HG03066 (cell line): ENCODE results near the gene KCNIP3.

ENCODE experiments used
- ATAC-seq: cut with Tn5 transposase; IDR thresholded peaks from one replicate; pipeline ENCODE4 v1.9.1; 2021; ENCODE audit warnings: low read depth; ENCODE audit not compliant: unreplicated experiment

Gene KCNIP3

DNA sequence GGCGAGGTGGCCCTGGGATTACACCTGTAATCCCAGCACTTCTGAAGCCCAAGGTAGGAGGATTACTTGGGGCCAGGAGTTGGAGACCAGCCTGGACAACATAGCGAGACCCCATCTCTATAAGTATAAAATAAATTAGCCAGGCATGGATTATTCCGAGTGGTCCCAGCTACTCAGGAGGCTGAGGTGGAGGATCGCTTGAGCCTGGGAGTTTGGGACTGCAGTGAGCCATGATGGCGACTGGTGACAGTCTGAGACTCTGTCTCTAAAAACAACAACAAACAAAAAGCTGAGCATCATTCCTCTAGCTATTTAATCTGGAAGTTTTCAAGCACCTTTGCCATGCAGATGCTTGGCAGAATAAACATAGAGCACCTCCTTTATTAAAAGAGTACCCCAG lies 83.6 kb downstream of the KCNIP3 start:
- no peak for ATAC-seq

DNA sequence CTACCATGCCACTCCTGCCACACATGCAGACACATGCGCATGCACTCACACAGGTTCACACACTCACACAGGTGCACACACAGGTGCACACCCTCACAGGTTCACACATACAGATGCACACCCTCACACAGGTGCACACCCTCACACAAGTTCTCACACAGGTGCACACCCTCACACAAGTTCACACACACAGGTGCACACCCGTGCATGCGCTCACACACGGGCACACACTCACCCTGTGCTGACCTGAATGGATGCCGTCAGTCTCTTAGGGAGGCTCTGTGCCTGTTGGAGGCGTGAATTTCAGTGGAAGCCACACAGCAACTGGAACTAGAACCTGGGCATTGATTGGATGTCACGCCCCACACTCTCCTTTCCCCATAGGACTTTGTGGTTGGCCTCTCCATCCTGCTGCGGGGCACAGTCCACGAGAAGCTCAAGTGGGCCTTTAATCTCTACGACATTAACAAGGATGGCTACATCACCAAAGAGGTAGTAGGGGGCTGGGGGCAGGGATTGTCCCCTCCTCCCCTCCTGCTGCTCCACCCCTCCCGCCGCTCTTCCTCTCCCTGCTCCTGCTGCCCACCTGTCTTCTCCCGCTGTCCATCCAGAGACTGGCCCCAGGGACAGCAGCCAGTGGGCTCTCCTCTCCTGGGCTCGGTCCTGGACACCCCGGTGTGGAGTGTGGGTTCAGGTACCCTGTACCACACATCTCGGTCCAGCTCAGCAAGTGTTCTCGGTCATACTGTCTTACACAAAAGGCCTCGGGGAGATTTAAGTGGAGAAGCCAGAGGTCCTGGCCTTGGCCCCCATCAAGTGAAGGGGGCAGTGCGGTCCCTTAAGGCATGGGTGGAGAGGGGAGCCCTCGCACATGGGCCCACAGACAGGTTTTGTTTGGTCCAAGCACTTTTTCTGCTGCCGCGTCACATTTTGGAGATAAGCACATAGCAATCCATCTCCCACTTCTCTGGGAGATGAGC lies 84.4 kb downstream of the KCNIP3 start:
- no peak for ATAC-seq

DNA sequence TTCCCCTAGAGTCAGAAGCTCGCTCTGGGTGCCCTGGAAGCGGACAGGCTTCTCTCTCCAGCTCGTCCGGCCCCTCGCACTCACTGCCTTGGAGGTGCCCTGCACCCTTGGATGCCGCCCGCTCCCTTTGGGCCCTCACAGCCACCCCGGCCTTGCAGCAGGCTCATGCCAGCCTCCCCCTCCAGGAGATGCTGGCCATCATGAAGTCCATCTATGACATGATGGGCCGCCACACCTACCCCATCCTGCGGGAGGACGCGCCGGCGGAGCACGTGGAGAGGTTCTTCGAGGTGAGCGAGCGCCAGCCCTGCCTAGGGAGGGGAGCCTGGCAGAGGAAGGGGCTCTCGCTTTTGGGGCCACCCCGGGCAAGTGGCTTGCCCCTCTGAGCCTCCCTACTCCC lies 85.0 kb downstream of the KCNIP3 start:
- ATAC-seq = no peak

DNA sequence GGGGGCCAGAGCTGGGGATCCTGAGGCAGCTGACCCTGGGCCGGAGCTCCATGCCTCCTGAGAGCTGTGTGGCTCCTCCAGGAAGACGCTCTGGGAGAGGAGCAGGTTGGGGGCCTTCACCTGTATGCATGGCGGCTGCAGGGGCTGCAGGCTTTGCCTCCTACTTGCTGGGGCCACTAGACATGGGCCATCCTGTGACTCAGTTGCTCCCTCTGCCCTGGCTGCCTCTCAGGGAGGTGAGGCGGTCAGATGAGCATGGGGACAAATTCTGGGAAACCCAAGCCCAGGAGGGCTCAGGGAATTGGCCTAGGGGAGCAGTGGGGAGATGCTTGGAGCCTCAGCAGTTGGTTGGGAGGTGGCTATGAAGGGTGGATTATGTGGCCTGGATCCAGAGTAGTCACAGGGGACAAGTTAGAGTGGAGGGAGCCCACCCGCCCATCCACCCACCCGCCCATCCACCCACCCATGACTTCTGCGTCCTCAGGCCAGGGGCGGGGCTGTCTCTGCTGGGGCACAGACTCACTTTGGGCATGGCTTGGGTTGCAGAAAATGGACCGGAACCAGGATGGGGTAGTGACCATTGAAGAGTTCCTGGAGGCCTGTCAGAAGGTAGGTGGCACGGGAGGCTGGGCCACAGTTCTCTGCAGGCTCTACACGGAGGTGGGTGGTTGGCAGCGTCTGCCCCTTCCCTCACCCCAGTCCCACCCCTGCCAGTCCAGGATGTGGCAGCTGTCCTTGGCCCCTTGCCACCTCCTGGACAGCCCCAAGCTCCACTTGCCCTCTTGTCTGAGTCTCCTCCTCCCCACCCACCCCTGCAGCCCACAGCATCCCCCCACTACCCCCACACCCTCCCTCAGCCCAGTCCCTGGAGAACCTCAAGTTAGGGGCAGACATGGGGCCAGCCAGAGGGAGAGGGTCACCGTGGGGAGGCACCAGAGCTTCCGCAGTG lies 85.8 kb downstream of the KCNIP3 start:
- no peak for ATAC-seq

DNA sequence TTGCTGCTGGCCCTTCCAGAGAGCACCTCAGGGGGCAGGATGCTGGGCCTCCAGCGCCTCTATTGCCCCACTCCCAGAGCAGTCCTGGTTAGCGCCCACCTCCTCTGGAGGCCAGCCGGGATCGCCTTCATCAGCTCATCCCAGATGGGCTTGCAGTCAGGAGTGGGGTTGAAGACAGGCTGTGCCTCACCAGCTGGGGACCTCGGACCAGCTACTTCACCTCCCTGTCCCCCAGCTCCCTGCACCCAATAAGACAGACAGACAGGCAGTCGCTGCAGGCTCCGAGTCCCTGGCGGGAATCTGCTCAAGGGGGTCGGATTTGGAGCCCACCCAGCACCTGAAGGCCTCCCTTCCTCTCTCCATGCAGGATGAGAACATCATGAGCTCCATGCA lies 86.5 kb downstream of the KCNIP3 start:
- ATAC-seq = no peak

DNA sequence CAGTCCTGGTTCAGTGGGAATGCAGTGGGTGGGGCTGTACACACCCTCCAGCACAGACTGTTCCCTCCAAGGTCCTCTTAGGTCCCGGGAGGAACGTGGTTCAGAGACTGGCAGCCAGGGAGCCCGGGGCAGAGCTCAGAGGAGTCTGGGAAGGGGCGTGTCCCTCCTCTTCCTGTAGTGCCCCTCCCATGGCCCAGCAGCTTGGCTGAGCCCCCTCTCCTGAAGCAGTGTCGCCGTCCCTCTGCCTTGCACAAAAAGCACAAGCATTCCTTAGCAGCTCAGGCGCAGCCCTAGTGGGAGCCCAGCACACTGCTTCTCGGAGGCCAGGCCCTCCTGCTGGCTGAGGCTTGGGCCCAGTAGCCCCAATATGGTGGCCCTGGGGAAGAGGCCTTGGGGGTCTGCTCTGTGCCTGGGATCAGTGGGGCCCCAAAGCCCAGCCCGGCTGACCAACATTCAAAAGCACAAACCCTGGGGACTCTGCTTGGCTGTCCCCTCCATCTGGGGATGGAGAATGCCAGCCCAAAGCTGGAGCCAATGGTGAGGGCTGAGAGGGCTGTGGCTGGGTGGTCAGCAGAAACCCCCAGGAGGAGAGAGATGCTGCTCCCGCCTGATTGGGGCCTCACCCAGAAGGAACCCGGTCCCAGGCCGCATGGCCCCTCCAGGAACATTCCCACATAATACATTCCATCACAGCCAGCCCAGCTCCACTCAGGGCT lies 87.9 kb downstream of the KCNIP3 start:
- ATAC-seq = no peak

DNA sequence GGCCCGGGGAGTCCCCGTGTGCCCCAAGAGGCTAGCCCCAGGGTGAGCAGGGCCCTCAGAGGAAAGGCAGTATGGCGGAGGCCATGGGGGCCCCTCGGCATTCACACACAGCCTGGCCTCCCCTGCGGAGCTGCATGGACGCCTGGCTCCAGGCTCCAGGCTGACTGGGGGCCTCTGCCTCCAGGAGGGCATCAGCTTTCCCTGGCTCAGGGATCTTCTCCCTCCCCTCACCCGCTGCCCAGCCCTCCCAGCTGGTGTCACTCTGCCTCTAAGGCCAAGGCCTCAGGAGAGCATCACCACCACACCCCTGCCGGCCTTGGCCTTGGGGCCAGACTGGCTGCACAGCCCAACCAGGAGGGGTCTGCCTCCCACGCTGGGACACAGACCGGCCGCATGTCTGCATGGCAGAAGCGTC lies 88.4 kb downstream of the KCNIP3 start:
- ATAC-seq = no peak

DNA sequence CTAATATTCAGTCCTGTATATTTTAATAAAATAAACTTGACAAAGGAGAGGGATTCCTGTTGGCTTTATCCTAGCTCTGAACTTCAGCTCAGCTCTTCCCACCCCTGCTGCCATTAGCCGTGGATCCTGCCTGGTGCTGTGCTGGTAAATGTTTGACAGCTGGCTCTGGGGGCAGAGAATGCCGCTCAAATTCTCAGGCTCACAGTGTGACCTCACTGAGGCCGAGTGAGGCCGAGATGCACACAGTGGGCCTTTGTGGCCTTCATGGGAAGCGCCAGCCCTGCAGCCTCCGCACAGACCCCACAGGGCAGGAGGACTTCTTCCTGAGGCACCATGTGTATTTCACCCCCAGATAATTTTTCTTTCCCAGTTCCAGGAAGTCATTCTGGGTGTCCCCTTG lies 88.9 kb downstream of the KCNIP3 start:
- no peak for ATAC-seq

DNA sequence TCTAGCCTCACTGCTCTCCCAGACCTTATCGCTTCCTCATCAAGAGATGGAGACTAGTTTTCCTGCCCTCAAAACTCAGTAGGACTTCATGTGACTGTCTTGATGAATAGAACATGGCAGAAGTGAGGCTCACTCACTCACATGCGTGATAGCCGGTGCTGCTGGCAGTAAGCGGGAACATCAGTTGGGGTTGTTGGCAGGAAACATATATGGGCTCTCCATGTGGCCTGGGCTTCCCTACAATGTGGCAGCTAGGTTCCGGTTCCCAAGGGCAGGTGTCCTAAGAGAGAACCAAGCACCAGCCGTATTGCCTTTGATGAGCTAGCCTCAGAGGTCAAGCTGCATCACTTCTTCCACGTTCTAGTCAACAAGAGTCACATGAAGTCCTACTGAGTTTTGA lies 90.2 kb downstream of the KCNIP3 start:
- ATAC-seq = no peak

DNA sequence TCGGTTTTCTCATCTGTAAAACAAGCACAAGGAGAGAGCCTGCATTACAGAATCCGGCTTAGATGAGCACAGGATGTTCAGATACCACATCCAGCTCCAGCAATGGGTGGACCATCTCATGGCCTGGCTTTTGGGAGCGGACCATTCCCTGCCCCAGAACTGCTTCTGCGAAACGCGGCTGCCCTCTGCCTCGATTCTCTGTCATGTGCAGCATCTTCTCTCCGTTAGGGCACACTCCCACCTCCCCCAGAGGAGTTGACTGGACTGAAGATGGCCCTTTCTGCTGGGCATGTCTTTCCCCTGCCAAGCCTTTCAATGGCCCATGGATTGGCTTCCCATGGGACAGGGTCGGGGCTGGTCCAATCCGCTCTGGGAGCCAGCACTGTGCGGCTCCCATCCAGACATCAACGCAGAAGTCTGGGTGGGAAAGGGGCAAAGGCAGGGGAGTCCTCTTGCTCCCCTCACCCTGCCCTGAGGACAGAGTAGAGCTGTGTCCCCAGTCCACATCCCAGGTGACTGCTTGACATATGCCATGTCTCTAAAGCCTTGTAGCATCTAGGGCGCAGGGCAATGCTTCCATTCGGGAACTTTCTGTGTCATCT lies 91.0 kb downstream of the KCNIP3 start:
- ATAC-seq = no peak

DNA sequence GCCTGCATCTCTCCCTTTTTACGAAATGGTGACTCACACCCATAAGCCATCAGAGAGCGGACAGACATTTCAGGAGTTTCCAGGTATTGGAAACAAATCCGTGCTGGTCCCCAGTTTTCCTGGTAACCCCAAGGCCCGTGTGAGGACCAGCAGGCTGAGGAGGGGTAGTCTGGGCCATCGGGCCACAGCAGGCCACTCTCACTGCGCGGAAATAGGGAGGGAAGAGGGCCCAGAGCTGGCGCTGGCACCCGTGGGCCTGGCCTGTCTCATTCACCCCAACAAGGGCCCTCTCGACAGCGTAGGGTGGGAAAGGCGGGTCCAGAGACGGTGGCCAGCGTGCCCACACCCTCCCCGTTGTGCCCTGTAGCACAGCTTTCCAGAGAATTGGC lies 91.7 kb downstream of the KCNIP3 start:
- ATAC-seq = peak; percentile 17

DNA sequence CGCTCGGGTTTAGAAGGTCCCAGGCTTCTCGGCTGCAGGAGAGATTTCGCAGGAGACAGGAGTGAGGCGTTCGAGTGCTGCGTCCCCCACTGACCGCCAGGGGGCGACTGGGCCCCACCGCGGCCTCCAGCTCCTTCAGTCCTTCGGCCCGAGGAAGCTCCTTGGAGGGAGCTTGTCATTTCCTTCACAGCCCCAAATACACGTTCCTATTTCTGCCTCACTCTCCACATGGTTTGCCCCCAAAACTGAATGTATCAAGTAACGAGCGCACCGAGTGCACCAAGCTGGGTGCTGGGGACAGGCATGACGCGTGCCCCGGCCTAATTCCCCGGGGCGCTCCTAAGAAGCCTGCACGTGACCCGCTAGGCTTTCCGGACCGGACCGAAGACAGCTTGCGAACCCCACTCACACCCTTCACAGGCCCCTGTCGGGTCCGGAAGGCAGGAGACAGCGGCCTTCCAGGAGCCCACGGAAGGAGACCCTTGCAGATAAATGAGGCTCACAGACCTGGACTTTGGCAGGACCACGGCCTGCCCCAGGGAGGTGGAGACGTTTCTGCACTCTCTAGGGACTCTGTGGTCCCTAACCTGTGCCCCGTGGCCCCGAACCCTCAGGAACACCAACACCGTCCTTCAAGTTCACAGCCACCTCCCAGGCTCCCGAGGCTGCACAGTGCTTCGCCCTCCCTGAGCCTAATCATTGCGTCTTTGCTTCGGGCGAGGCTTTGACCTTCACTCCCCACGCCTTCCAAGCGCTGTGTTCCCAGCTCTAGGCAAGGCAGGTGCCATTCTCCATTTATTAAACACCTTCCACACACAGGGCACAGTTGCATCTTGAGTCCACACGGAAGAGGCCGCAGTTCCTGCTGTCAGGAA lies 92.3 kb downstream of the KCNIP3 start:
- ATAC-seq = peak; percentile 73

DNA sequence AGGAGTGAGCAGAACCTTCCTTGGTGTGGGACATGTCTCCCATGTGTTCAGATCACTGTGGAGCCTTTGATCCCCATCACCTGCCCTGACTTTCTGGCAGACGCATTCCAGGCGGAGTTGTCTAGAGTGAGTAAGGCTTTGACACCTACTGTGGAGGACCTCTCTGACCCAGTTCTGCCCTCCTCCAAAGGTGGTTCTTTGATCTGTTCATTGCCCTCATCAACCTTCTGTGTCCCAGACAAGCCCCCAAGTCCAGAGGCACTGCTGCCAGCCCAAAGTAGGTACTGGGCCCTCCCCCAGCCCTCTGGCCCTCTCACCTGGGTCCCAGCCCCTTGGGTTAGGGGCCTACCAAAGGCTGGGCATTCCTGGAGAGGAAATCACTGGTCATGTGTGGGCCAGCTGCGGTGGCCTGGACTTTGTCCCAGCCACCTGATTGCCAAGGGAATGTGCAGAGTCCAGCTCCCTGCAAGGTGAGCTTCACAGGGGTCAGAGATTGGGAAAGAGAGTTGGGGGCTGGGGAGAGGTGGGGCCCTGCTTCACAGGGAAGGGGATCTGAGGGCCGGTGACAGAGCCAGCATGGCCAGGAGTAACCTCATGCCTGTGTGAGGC lies 93.2 kb downstream of the KCNIP3 start:
- no peak for ATAC-seq

DNA sequence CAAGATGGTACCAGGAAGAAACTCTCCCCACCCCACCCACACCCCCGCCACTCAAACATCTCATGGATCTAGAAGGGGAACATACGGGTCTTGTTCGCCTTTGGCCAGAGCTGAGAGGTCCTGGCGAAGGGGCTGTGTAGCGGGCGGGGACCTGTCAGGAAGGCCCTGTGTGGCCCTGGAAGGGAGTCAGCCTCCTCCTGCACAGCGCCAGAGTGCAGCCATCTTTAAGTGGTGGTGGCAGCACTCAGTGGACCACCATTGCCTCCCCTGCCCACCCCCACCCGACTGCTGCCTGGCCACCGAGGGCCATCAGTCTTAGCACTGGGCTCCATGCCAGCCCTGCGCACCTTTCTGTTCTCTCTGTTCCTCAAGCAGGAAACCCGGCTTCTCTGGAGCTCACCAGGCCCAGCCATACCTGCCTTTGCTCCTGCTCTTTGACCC lies 93.8 kb downstream of the KCNIP3 start:
- no peak for ATAC-seq

DNA sequence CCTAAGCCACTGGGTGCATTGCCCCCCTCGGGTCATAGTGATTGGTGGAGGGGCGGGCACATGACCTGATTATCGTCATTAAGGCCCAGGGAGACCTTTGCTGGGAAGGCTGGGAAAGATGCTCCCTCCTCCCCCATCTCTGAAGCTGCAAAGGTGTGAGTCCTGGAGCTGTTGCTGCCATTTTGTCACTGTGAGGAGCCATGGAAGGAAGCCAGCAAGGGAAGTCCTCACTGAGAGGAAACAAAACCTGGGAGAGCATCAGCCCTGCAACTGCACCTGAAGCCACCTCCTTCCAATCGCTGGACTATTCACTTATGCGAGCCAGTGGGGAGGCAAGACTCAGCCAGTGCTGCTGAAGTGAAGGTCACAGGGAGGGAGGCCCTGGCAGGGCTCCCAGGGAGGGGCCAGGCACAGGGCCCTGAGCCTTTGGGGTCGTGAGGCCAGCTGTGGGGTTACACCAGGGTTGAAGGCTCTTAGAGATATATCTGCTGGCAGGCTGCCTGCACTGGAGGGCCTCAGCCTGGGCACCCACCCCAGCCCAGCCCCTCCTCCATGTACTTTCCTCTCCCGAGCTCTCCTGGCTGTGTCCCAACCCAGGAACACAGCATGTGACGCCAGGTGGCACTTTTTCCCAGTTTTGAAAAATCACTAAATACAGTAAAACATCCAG lies 94.6 kb downstream of the KCNIP3 start:
- ATAC-seq = no peak

DNA sequence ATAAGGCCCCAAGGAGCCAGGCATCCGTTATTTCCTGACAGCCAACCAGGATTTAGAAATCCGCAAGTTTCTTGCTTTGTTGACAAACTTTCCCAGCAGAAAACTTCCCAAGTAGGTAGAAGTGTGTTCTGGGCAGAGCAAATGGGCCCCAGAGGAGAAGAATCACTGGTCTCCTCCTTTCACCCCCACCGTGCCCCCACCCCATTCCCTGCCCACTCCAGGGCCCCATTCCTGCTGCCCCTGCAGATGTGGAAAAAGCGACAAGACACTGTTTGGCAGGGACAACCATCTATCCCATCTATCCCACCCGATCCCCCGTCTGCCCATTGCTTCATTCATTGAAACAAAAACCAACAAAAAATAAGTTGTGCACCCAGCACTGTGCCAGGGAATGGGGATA lies 95.2 kb downstream of the KCNIP3 start:
- no peak for ATAC-seq

DNA sequence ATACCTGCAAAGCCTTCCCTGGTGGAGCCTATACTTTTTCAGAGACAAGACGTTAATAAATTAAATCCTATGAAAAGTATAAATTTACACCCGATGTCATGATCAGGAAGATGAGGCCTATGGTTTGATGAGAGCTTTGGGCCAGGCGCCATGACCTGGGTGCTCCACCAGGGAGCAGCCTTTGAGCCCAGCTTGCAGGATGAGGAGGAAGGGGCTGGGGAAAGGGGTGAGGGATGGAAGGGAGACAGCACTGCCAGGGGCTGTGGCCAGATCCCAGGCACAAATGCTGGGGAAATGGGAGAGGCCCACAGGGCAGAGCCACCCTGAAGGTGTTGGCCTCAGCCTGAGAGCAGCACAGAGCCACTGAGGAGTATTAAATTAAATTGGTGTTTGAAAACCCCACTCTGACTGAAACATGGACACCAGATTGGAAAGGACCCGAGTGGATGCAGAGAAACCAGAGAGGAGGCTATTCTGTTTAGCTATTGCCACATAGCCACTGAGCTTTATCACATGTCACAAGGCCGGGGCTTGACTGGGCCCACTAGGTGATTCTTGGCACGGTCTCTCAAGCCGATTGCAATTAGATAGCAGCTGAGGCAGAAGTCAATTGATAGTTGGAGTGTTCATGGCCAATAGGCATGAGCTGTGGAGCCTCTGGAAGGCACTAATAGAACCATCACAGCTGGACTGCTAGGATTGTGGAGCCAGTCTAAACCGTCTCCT lies 95.7 kb downstream of the KCNIP3 start:
- ATAC-seq = no peak

DNA sequence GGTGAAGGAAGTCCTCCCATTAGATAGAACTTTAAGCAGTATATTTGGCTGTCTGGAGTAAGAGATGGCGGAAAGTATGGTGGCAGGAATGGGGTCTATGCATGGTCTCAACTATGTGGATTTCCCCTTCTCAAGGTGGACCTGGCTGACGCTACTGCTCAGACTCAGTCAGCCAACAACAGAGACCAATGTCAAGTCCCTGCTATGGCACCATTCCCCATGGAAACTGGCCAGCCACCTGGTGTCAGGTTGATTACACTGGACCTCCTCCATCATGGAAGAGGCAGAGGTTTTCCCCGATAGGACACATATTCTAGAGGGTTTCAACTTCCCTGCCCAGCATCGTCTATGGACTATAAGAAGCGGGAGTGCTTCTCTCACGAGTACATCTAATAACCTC lies 96.8 kb downstream of the KCNIP3 start:
- no peak for ATAC-seq
